H1 (cell line): ENCODE measurements around the gene CADPS. TPM values are rescaled to one million over a fixed set of nuclear protein-coding genes. Genes with fewer than 3 reads are reported as not detected.

Experiments
- CHD2 ChIP-seq: IDR thresholded peaks from 2 replicates; pipeline ENCODE4 v1.6.1; 2012; ENCODE audit warnings: low read length, improper control_type of control experiment
- KDM4A ChIP-seq: IDR thresholded peaks from one replicate; pipeline ENCODE4 v1.7.1; 2012; ENCODE audit warnings: low read depth, mild to moderate bottlenecking, moderate library complexity, low read length, inconsistent platforms; ENCODE audit not compliant: severe bottlenecking
- MAFK ChIP-seq: IDR thresholded peaks from 2 replicates; pipeline ENCODE4 v1.6.1; 2012; ENCODE audit warnings: low read depth, mild to moderate bottlenecking, improper control_type of control experiment, low read length
- RXRA ChIP-seq: IDR thresholded peaks from 2 replicates; pipeline ENCODE4 v1.6.1; 2011; ENCODE audit warnings: low read depth, mild to moderate bottlenecking, low read length, moderate library complexity; ENCODE audit not compliant: insufficient read depth
- SUZ12 ChIP-seq: fragments of 200-600 bp; sonication (generic); IDR thresholded peaks from 2 replicates; pipeline ENCODE4 v1.6.1; 2012; ENCODE audit warnings: mild to moderate bottlenecking, inconsistent platforms, low read length, moderate library complexity, mixed read lengths
- polyA plus RNA-seq, 7 experiments: library from polyadenylated mRNA; depleted of rRNA in 3 of 7; stranded (reverse) in 5 of 7; unstranded in 2 of 7; fragments of >200 nt in 5 of 7; fragments of 200-250 nt in 2 of 7; gene quantifications; 1 replicate in 5 of 7; 2 replicates in 1 of 7; 4 replicates in 1 of 7; pipeline versions ENCODE4 v1.2.1 to v1.2.3, GENCODE V29; 2011 to 2013; ENCODE audit warnings: missing spikeins in 2 of 7, mixed read lengths in 2 of 7
- total RNA-seq: library from RNA; stranded (reverse); fragmentation: NEBNext Ultra II Directional; extraction: Animal tissue kit (Norgen Biotek cat#: 25700); gene quantifications from 2 replicates; pipeline ENCODE4 v1.2.1, GENCODE V29; 2021

The CADPS gene
- total and polyA plus RNA-seq, 2 of the 8 experiments (the other 6 are each of a cell fraction or from before 2014, with no cell fraction given): 7.1 to 10.2 TPM

- TF ChIP-seq MAFK (no peak), KDM4A (no peak), SUZ12 (no peak), RXRA (no peak), CHD2 (no peak)
These were observed 371.7 kb downstream of the CADPS start (continued) for GRCh38 chr3:62503516-62503915.
